GM18498 (cell line): ENCODE measurements around the gene OTULINL.

Source experiments
- ATAC-seq: cut with Tn5 transposase; IDR thresholded peaks from one replicate; pipeline ENCODE4 v1.9.1; 2021; ENCODE audit warnings: mild to moderate bottlenecking, moderate library complexity; ENCODE audit not compliant: unreplicated experiment

The OTULINL gene

GRCh38 chr5:14576206-14576605 is 5.4 kb upstream of the OTULINL start:
- ATAC-seq: no peak

DNA sequence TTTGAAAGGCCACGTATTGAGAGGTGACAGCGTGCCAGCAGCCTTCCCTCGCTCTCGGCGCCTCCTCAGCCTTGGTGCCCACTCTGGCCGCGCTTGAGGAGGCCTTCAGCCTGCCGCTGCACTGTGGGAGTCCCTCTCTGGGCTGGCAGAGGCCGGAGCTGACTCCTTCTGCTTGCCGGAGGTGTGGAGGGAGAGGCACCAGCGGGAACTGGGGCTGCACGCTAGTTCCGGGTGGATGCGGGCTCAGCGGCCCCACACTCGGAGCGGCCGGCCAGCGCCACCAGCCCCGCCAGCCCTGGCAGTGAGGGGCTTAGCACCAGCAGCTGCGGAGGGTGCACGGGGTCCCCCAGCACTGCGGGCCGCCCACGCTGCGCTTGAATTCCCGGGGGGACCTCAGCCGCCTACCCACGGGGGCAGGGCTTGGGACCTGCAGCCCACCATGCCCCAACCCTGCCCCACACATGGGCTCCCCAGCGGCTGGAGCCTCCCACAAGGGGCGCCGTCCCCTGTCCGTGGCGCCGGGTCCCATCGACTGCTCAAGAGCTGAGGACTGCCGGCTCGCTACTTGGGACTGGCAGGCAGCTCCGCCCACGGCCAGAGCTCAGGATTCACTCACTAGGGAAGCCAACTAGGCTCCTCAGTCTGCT is 4.4 kb upstream of the OTULINL start:
- ATAC-seq: no peak

- no peak for ATAC-seq
These were observed 3.6 kb upstream of the OTULINL start for GRCh38 chr5:14577971-14578370.

GRCh38 chr5:14579246-14579645 is 2.3 kb upstream of the OTULINL start:
- ATAC-seq: no peak

- no peak for ATAC-seq
These were observed 1.7 kb upstream of the OTULINL start for GRCh38 chr5:14579731-14580397.

DNA sequence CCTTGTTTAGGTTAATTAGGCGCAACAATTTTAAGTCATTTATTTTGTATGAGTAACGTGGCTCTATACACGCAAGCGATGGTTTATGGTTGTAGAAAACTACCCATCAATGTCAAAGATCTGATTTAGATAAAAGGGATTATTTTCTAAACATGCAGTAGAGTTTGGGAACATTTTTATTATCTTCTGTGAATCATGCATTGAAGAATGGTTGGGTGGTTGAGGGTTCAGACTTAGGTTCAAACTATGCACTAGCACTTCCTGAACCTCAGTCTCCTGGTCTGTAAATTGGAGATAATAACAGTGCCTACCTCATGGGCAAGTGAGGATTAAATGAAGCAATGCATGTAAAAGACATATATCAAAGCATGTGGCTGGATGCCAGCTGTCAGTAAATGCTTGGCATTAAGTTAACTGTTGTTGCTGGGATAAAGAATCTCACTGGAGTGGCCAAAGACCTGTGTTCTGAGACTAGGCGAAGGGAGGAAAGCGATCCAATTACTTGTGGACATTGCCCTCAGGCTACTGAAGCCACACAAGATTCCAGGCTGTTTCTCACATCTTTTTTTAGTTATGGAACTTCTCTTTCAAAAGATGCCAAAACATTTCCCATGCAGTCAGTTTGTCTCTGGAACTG is 1.1 kb upstream of the OTULINL start:
- no peak for ATAC-seq

DNA sequence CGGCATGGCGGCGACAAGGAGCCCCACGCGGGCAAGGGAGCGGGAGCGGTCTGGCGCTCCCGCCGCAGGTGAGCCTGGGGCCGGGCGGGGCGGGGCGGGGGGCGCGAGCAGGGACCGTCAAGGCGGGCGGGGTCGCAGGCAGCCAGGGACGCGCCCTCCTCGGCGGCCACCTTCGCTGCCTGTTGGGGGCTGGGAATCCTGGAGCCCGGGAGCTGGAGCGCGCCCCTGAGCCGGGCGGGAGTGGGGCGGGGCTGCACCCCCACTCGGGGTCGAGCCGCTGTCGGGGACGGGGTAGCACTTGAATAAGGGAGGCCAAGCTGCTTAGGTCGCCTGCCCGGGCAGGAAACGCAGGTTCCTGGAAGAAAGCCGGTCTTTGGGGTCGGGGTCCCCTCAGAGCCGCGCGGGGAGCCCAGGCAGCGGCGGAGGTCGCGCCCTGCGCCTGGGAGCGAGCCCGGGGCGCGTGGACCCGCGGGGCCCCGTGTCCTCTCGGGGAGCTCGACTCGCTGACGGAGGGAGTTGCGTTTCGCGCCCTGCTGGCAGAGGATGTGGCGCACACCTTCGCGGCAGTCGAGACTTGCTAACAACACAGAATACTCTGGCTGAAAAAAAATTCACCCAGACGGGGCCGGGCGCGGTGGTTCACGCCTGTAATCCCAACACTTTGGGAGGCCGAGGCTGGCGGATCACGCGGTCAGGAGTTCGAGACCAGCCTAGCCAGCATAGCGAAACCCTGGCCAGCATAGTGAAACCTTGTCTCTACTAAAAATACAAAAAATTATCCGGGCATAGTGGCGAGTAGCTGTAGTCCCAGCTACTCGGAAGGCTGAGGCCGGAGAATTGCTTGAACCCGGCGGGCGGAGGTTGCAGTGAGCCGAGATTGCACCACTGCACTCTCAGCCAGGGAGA is 552 bp downstream of the OTULINL start:
- ATAC-seq: peak; percentile 80

- no peak for ATAC-seq
These were observed 1.2 kb downstream of the OTULINL start for GRCh38 chr5:14582797-14583137.

- no peak for ATAC-seq
These were observed 3.3 kb downstream of the OTULINL start for GRCh38 chr5:14584848-14585247.

DNA sequence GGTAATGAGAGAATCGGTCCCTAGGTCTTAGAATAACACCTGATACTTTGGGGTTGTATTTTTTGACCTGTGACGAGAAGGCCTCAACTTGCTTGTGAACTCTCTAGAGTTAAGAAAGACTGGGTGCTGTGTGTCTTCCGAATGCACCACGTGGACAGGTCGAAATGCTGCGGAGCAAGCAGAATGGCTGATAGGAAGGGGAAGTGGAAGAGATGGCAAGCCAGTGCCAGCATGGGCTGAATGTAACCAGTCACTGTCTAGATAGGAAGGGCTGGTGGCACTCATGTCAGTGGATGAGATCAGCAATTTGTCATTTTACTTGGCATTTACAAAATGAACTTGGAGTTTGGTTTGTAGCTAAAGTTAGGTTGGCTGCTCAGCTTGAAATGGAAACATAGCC is 5.6 kb downstream of the OTULINL start:
- ATAC-seq: no peak

GRCh38 chr5:14588145-14588544 is 6.6 kb downstream of the OTULINL start:
- peak; percentile 64 for ATAC-seq

- no peak for ATAC-seq
These were observed 7.4 kb downstream of the OTULINL start for GRCh38 chr5:14588758-14589543.

DNA sequence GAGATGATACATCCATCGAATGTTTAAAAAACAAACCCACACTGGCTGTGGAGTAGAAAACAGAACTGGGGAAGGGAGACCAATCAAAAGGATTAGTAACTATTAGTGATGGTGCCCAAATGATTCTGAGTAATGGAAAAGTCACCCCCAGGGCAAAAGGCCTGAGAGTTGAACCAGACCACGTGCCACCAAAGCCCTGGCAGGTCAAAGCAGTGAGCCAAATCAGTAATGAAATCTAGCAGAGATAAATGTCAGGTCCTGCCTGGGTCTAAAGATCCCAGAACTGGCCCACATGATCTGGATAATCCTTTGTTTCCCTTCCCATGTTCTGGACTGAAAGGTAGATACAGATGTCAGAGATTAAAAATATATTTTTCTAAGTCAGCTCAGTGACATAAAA is 9.4 kb downstream of the OTULINL start:
- ATAC-seq: no peak

DNA sequence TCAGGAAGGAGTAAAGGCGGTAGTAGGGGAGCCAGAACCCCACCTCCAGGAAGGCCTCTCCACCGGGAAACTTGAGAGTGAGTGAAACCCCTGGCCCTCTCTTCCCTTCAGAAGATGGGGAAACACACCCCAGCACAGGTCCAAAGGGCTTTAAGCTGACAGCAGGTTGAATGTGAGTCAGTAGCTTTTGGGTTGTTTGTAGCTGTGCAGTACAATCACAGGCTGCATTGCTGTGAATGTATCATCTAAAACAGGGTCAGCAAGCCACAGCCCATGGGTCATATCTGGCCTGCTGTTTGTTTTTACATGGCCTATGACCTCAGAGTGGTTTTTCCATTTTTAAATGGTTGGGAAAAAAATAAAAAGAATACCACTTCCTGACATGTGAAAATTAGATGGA is 10.0 kb downstream of the OTULINL start:
- no peak for ATAC-seq

- peak; percentile 34 for ATAC-seq
These were observed 11.9 kb downstream of the OTULINL start for GRCh38 chr5:14593326-14594021.

DNA sequence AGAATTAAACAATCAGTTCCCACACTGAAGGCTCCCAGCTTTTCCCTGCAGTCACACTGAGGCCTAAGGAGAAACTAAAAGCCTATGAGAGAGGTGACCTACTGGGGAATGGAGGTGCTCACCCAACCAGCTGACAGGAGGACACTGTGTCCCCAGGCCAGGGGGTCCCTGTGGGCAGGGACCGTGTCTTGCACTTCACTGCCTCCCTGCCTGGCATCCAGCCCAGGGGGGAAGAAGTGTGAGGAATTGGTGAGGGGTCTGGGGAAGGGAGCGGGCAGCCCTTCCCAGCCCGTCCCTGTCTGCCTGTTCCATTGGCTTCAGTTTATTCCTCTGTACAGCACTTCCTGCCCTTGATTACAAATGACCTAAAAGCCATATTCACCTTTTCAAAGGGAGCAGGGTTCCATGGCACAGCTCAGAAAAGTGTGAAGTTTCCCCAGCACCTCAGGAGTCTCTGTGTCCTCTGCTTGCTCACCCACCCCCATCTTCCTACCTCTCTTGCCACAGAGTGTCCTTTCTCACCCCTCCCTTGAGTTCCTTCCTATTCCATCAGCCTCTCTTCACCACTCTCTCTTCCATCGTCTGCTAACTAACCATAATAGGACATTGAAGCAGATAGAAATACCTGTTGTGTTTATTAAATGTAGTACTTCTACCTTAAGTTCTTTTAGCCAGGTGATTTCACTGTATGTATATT is 12.9 kb downstream of the OTULINL start:
- ATAC-seq: no peak

DNA sequence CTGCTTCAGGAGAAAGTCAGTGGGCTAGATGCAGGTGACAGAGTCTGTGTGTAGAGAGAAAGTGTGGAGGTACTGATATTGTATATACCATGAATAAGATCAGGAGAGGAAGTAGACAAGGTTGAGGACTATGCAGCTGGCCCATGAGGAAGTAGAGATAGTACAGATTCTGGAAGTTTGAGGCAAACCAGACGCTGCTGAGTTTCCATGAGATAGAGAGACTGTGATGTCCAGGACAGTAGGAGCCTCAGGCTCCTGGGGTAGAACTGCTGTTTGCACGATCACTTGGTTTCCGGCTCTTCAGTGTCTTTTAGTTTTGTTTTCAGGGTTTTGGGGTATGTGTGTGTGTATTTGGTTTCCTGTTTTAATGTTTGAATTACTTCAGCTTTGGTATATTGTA is 13.6 kb downstream of the OTULINL start:
- peak; percentile 79 for ATAC-seq

- no peak for ATAC-seq
These were observed 14.3 kb downstream of the OTULINL start for GRCh38 chr5:14595891-14596290.

- ATAC-seq: no peak
These were observed 15.5 kb downstream of the OTULINL start for GRCh38 chr5:14597080-14597479.
